Gastrocnemius medialis (tissue), 4 donors: ENCODE results near the gene ZDHHC8. TPM values are rescaled to one million over a fixed set of nuclear protein-coding genes. Genes with fewer than 3 reads are reported as not detected.

Experiments
- ATAC-seq, 2 donors: fragments of 150-250 bp; one replicate each; pipeline ENCODE4 v1.9.1; 2016
- DNase-seq, 2 donors: peaks; one replicate each; pipeline ENCODE4 v3.0.0-alpha.2; 2019
- H3K27ac ChIP-seq, 4 donors: fragments of 200-600 bp; sonication (generic); 1 replicate in 1 of 4; 2 replicates in 3 of 4; pipeline ENCODE4 v1.5.1; 2016 to 2018; ENCODE audit warnings: mild to moderate bottlenecking in 2 of 4, moderate library complexity in 1 of 4
- H3K27me3 ChIP-seq, 3 donors: fragments of 200-600 bp; sonication (generic) in 2 of 3; 1 replicate in 1 of 3; 2 replicates in 2 of 3; pipeline versions ENCODE4 v1.5.1 to v1.6.0; 2016 to 2019; ENCODE audit warnings: mild to moderate bottlenecking in 1 of 3, moderate library complexity in 1 of 3
- H3K36me3 ChIP-seq, 2 donors: fragments of 200-600 bp; sonication (generic) in 1 of 2; one replicate each; pipeline ENCODE4 v1.5.1; 2017 to 2018
- H3K4me1 ChIP-seq, 2 donors: fragments of 200-600 bp; sonication (generic) in 1 of 2; one replicate each; pipeline ENCODE4 v1.5.1; 2016 to 2017; ENCODE audit warnings: mild to moderate bottlenecking in 2 of 2
- H3K4me3 ChIP-seq, 4 donors: fragments of 200-600 bp; sonication (generic) in 3 of 4; 1 replicate in 1 of 4; 2 replicates in 3 of 4; pipeline ENCODE4 v1.5.1; 2016 to 2019; ENCODE audit warnings: mild to moderate bottlenecking in 2 of 4
- H3K9me3 ChIP-seq, 3 donors: fragments of 200-600 bp; sonication (generic) in 2 of 3; 1 replicate in 1 of 3; 2 replicates in 2 of 3; pipeline ENCODE4 v1.5.1; 2016 to 2019
- CTCF ChIP-seq, 5 experiments: fragments of 450-650 bp in 3 of 5; fragments of 200-600 bp in 2 of 5; sonication (generic) in 2 of 5; IDR thresholded peaks in 4 of 5; conservative IDR thresholded peaks in 1 of 5; 1 replicate in 4 of 5; 2 replicates in 1 of 5; pipeline ENCODE4 v1.5.1; 2016 to 2019; ENCODE audit warnings: antibody characterized with exemption in 5 of 5, mild to moderate bottlenecking in 3 of 5, moderate library complexity in 3 of 5
- POLR2A ChIP-seq, 2 donors: fragments of 450-650 bp; IDR thresholded peaks; one replicate each; pipeline ENCODE4 v1.6.1; 2017; ENCODE audit warnings: antibody characterized with exemption in 2 of 2, mild to moderate bottlenecking in 2 of 2, moderate library complexity in 2 of 2
- in situ Hi-C, 4 donors: fragments of 200-750 bp; cut with MboI; loops; one replicate each; pipeline versions ENCODE4 v1.15.0 to v1.8.0; 2017; ENCODE audit warnings: low sequenced_read_pairs in 4 of 4
- intact Hi-C: fragments of 100-400 bp; cut with DNase I; formaldehyde crosslinking; loops from one replicate; pipeline ENCODE4 v1.15.1; 2023; ENCODE audit warnings: low total_unique reads
- total RNA-seq, 4 donors: library from RNA; depleted of rRNA; stranded (reverse); fragments of >200 nt; gene quantifications; one replicate each; pipeline versions ENCODE4 v1.1.0 to v1.2.3, GENCODE V29; 2016

ZDHHC8 gene
- total RNA-seq, 4 donors from 2014 or later = 7.3 to 15.8 (median 12.8) TPM

- H3K36me3 ChIP-seq = no peaks in the 10 kb centered on the region
- in situ Hi-C loops = no loop called here
- TF ChIP-seq POLR2A (IDR thresholded peaks at IDR 0.05) = no peak
- no peak for TF ChIP-seq CTCF (IDR thresholded peaks at IDR 0.05 in 4 of 5, conservative IDR thresholded peaks at IDR 0.05 in 1 of 5)
- no peaks in the 10 kb centered on the region for H3K4me1 ChIP-seq
- no peak for DNase-seq
- ATAC-seq = no peak
- H3K9me3 ChIP-seq = no peaks in the 10 kb centered on the region
- intact Hi-C loops = no loop called here
- H3K27me3 ChIP-seq = no peaks in the 10 kb centered on the region
- no peak overlapping the region for H3K4me3 ChIP-seq
- H3K27ac ChIP-seq = no peak overlapping the region
These were observed 50.3 kb downstream of the ZDHHC8 start for GRCh38 chr22:20181884-20182236.

GRCh38 chr22:20182365-20182764 lies 50.8 kb downstream of the ZDHHC8 start:
- H3K4me1 ChIP-seq = no peaks in the 10 kb centered on the region

GRCh38 chr22:20183101-20183500 lies 51.5 kb downstream of the ZDHHC8 start:
- no peak overlapping the region for H3K27ac ChIP-seq
- no peaks in the 10 kb centered on the region for H3K4me1 ChIP-seq
- H3K36me3 ChIP-seq = no peaks in the 10 kb centered on the region
- no peaks in the 10 kb centered on the region for H3K9me3 ChIP-seq
- intact Hi-C loops = no loop called here
- TF ChIP-seq POLR2A (IDR thresholded peaks at IDR 0.05) = no peak
- TF ChIP-seq CTCF (IDR thresholded peaks at IDR 0.05 in 4 of 5, conservative IDR thresholded peaks at IDR 0.05 in 1 of 5) = no peak
- H3K4me3 ChIP-seq = no peak overlapping the region
- no peak for DNase-seq
- H3K27me3 ChIP-seq = no peaks in the 10 kb centered on the region
- in situ Hi-C loops = no loop called here
- no peak for ATAC-seq

More at GRCh38 chr22:20182365-20182764, 50.8 kb downstream of the ZDHHC8 start:
- intact Hi-C loops = no loop called here
- no peak overlapping the region for H3K4me3 ChIP-seq
- in situ Hi-C loops = no loop called here
- H3K27me3 ChIP-seq = no peaks in the 10 kb centered on the region
- ATAC-seq (no peak), DNase-seq (no peak)
- TF ChIP-seq POLR2A (IDR thresholded peaks at IDR 0.05) (no peak), CTCF (IDR thresholded peaks at IDR 0.05 in 4 of 5, conservative IDR thresholded peaks at IDR 0.05 in 1 of 5) (no peak)
- H3K9me3 ChIP-seq = no peaks in the 10 kb centered on the region
- no peak overlapping the region for H3K27ac ChIP-seq
- no peaks in the 10 kb centered on the region for H3K36me3 ChIP-seq

- no peaks in the 10 kb centered on the region for H3K4me1 ChIP-seq
These were observed 52.2 kb downstream of the ZDHHC8 start for GRCh38 chr22:20183823-20184222.

More at GRCh38 chr22:20183823-20184222, 52.2 kb downstream of the ZDHHC8 start:
- no peaks in the 10 kb centered on the region for H3K9me3 ChIP-seq
- H3K4me3 ChIP-seq = no peak overlapping the region
- in situ Hi-C loops (no loop called here), intact Hi-C loops (no loop called here)
- ATAC-seq = no peak
- H3K27ac ChIP-seq = no peak overlapping the region
- DNase-seq = no peak
- no peaks in the 10 kb centered on the region for H3K27me3 ChIP-seq
- H3K36me3 ChIP-seq = no peaks in the 10 kb centered on the region
- no peak for TF ChIP-seq CTCF (IDR thresholded peaks at IDR 0.05 in 4 of 5, conservative IDR thresholded peaks at IDR 0.05 in 1 of 5)
- no peak for TF ChIP-seq POLR2A (IDR thresholded peaks at IDR 0.05)
